Medulla oblongata (tissue), 1 donor: Measurements from ENCODE around the gene NPTXR.

Source experiments
- DNase-seq: peaks from one replicate; pipeline ENCODE4 v3.0.0-alpha.2; 2015; ENCODE audit errors: extremely low spot score

Gene NPTXR

GRCh38 chr22:38770257-38770949 lies 73.4 kb downstream of the NPTXR start:
- DNase-seq = no peak
